Mesendoderm (in vitro differentiated cells): ENCODE measurements around the gene PCDHA1.
A peak's percentile ranks its signal among the peaks of the same experiment; 100 is the strongest.
"Not testable (repeated sequence)": the region's sequence is repeated elsewhere in the genome, so short reads cannot be mapped to it uniquely, and the experiment has no call there.

Experiments used
- DNase-seq: peaks from one replicate; pipeline ENCODE4 v3.0.0; 2013
- H2AK5ac ChIP-seq: 2 replicates; pipeline ENCODE4 v1.6.1; 2013; ENCODE audit warnings: low read length, inconsistent platforms
- H2BK120ac ChIP-seq: 2 replicates; pipeline ENCODE4 v1.6.1; 2013; ENCODE audit warnings: low read depth, mild to moderate bottlenecking, low read length, moderate library complexity, mixed read lengths
- H2BK15ac ChIP-seq: replicated peaks from 2 replicates; pipeline ENCODE4 v1.6.1; 2013; ENCODE audit warnings: low read depth, mild to moderate bottlenecking, moderate library complexity
- H2BK5ac ChIP-seq: 2 replicates; pipeline ENCODE4 v1.6.1; 2013; ENCODE audit warnings: low read length, inconsistent platforms
- H3K18ac ChIP-seq: 2 replicates; pipeline ENCODE4 v1.6.1; 2013; ENCODE audit warnings: mild to moderate bottlenecking, low read length, mixed read lengths
- H3K23ac ChIP-seq: one replicate; pipeline ENCODE4 v1.6.1; 2013; ENCODE audit warnings: low read length
- H3K27ac ChIP-seq: 2 replicates; pipeline ENCODE4 v1.5.1; 2013; ENCODE audit warnings: low read depth, mild to moderate bottlenecking, inconsistent platforms, low read length, moderate library complexity
- H3K27me3 ChIP-seq: 2 replicates; pipeline ENCODE4 v1.6.1; 2013; ENCODE audit warnings: low read length, control low read depth, mild to moderate bottlenecking, inconsistent platforms; ENCODE audit not compliant: insufficient read depth, poor library complexity
- H3K36me3 ChIP-seq: 2 replicates; pipeline ENCODE4 v1.6.1; 2013; ENCODE audit warnings: low read length, inconsistent platforms; ENCODE audit not compliant: control insufficient read depth, insufficient read depth
- H3K4ac ChIP-seq: one replicate; pipeline ENCODE4 v1.6.1; 2013; ENCODE audit warnings: low read depth, mild to moderate bottlenecking, low read length, moderate library complexity
- H3K4me1 ChIP-seq: 2 replicates; pipeline ENCODE4 v1.6.1; 2013; ENCODE audit warnings: low read depth, low read length, inconsistent platforms; ENCODE audit not compliant: control insufficient read depth
- H3K4me2 ChIP-seq: 2 replicates; pipeline ENCODE4 v1.6.1; 2013; ENCODE audit warnings: low read length
- H3K4me3 ChIP-seq: 2 replicates; pipeline ENCODE4 v1.5.1; 2013; ENCODE audit warnings: mild to moderate bottlenecking, low read length
- H3K56ac ChIP-seq: one replicate; pipeline ENCODE4 v1.6.1; 2013; ENCODE audit warnings: low read length
- H3K79me1 ChIP-seq: 2 replicates; pipeline ENCODE4 v1.6.1; 2013; ENCODE audit warnings: low read length, inconsistent platforms
- H3K79me2 ChIP-seq: 2 replicates; pipeline ENCODE4 v1.6.1; 2013; ENCODE audit warnings: mild to moderate bottlenecking, low read length; ENCODE audit not compliant: control insufficient read depth, insufficient read depth
- H3K9ac ChIP-seq: 2 replicates; pipeline ENCODE4 v1.6.1; 2013; ENCODE audit warnings: low read length, inconsistent platforms
- H4K5ac ChIP-seq: one replicate; pipeline ENCODE4 v1.6.1; 2013; ENCODE audit warnings: low read length
- H4K8ac ChIP-seq: one replicate; pipeline ENCODE4 v1.6.1; 2013; ENCODE audit warnings: low read depth, mild to moderate bottlenecking, control low read depth, low read length, moderate library complexity
- WGBS: extraction: QIAGEN DNeasy Blood & Tissue Kit; methylation state at CpG from one replicate; pipeline ENCODE4 v1.1.7; 2013; ENCODE audit warnings: low lambda C conversion rate, missing lambda C conversion rate; ENCODE audit not compliant: insufficient coverage; ENCODE audit errors: extremely low coverage; 5-methylcytosine and 5-hydroxymethylcytosine counted together

The PCDHA1 gene

GRCh38 chr5:140767444-140767843 is 18.5 kb upstream of the PCDHA1 start:
- WGBS, result no CpG with 5 or more reads among the region's 4 CpGs
- H3K36me3 ChIP-seq, result no peaks in the 10 kb centered on the region
- no peak overlapping the region for H2BK15ac ChIP-seq
- no peak overlapping the region for H2BK5ac ChIP-seq
- H3K4ac ChIP-seq, result no peak overlapping the region
- H3K56ac ChIP-seq, result no peak overlapping the region
- no peak overlapping the region for H3K9ac ChIP-seq
- H3K27me3 ChIP-seq, result no peaks in the 10 kb centered on the region
- no peak for DNase-seq
- H3K4me3 ChIP-seq, result no peak overlapping the region
- no peaks in the 10 kb centered on the region for H3K79me1 ChIP-seq
- no peak overlapping the region for H4K8ac ChIP-seq
- no peak overlapping the region for H4K5ac ChIP-seq
- H3K18ac ChIP-seq, result no peak overlapping the region
- H2BK120ac ChIP-seq, result no peak overlapping the region
- H3K27ac ChIP-seq, result no peak overlapping the region
- H3K23ac ChIP-seq, result no peak overlapping the region
- no peak overlapping the region for H2AK5ac ChIP-seq
- no peaks in the 10 kb centered on the region for H3K79me2 ChIP-seq
- H3K4me2 ChIP-seq, result no peak overlapping the region
- no peaks in the 10 kb centered on the region for H3K4me1 ChIP-seq

GRCh38 chr5:140780512-140780911 is 5.4 kb upstream of the PCDHA1 start:
- Histone ChIP-seq H3K4me2 (no peak overlapping the region), H3K9ac (no peak overlapping the region), H3K27me3 (no peaks in the 10 kb centered on the region), H3K4me3 (no peak overlapping the region), H3K23ac (no peak overlapping the region), H4K5ac (no peak overlapping the region), H3K4me1 (no peaks in the 10 kb centered on the region), H2BK15ac (no peak overlapping the region), H3K79me2 (no peaks in the 10 kb centered on the region), H3K36me3 (no peaks in the 10 kb centered on the region), H3K18ac (no peak overlapping the region), H3K27ac (no peak overlapping the region), H2BK5ac (no peak overlapping the region), H3K79me1 (no peaks in the 10 kb centered on the region), H2AK5ac (no peak overlapping the region), H3K4ac (no peak overlapping the region), H2BK120ac (no peak overlapping the region), H4K8ac (no peak overlapping the region), H3K56ac (no peak overlapping the region)
- DNase-seq, result no peak
- no CpG with 5 or more reads among the region's 1 CpG for WGBS

GRCh38 chr5:140787422-140787821 is 1.5 kb downstream of the PCDHA1 start:
- H3K36me3 ChIP-seq, H3K9ac ChIP-seq, H3K56ac ChIP-seq, H3K79me1 ChIP-seq, H3K79me2 ChIP-seq, H3K23ac ChIP-seq, H3K4me3 ChIP-seq, H2BK5ac ChIP-seq, H3K4me2 ChIP-seq, H4K5ac ChIP-seq, H3K4me1 ChIP-seq, H3K18ac ChIP-seq, H4K8ac ChIP-seq, H3K27ac ChIP-seq, H3K27me3 ChIP-seq, H2BK120ac ChIP-seq, H3K4ac ChIP-seq, H2AK5ac ChIP-seq, DNase-seq, H2BK15ac ChIP-seq: not testable (repeated sequence)
- no CpG with 5 or more reads among the region's 44 CpGs for WGBS

GRCh38 chr5:140787849-140788504 is 2.0 kb downstream of the PCDHA1 start:
- H2BK5ac ChIP-seq, H3K18ac ChIP-seq, H3K4me2 ChIP-seq, DNase-seq, H2BK120ac ChIP-seq, H3K79me2 ChIP-seq, H3K36me3 ChIP-seq, H3K27ac ChIP-seq, H3K79me1 ChIP-seq, H4K5ac ChIP-seq, H3K9ac ChIP-seq, H3K56ac ChIP-seq, H2AK5ac ChIP-seq, H4K8ac ChIP-seq, H2BK15ac ChIP-seq, H3K4me3 ChIP-seq, H3K27me3 ChIP-seq, H3K4me1 ChIP-seq, H3K4ac ChIP-seq, H3K23ac ChIP-seq: not testable (repeated sequence)
- no CpG with 5 or more reads among the region's 70 CpGs for WGBS

- Histone ChIP-seq H3K4me1 (no peaks in the 10 kb centered on the region), H2BK5ac (no peak overlapping the region), H3K56ac (no peak overlapping the region), H3K79me2 (no peaks in the 10 kb centered on the region), H3K4me2 (no peak overlapping the region), H2AK5ac (no peak overlapping the region), H3K27me3 (no peaks in the 10 kb centered on the region), H2BK120ac (no peak overlapping the region), H3K4me3 (no peak overlapping the region), H2BK15ac (no peak overlapping the region), H3K36me3 (no peaks in the 10 kb centered on the region), H3K79me1 (no peaks in the 10 kb centered on the region), H4K8ac (no peak overlapping the region), H4K5ac (no peak overlapping the region), H3K27ac (no peak overlapping the region), H3K9ac (no peak overlapping the region), H3K23ac (no peak overlapping the region), H3K18ac (no peak overlapping the region), H3K4ac (no peak overlapping the region)
- no peak for DNase-seq
- no CpG with 5 or more reads among the region's 2 CpGs for WGBS
Observed at GRCh38 chr5:140791089-140791488, 5.1 kb downstream of the PCDHA1 start.

- Histone ChIP-seq H3K27ac (no peak within 1 kb of the TSS), H2BK15ac (no peak within 1 kb of the TSS), H3K4me3 (no peak within 1 kb of the TSS), H4K8ac (no peak within 1 kb of the TSS), H2BK5ac (no peak within 1 kb of the TSS), H3K4me1 (no peaks in the 10 kb centered on the region), H3K4me2 (no peak within 1 kb of the TSS), H4K5ac (no peak within 1 kb of the TSS), H3K23ac (no peak within 1 kb of the TSS), H3K4ac (no peak within 1 kb of the TSS), H3K56ac (peak within 1 kb of the TSS; percentile 25), H3K36me3 (no peaks in the 10 kb centered on the region), H2BK120ac (no peak within 1 kb of the TSS), H3K9ac (peak within 1 kb of the TSS; percentile 21), H3K27me3 (no peaks in the 10 kb centered on the region), H3K79me1 (no peaks in the 10 kb centered on the region), H2AK5ac (no peak within 1 kb of the TSS), H3K79me2 (no peaks in the 10 kb centered on the region), H3K18ac (no peak within 1 kb of the TSS)
- WGBS, result no CpG with 5 or more reads among the region's 27 CpGs
- DNase-seq, result peak; percentile 53
Observed at GRCh38 chr5:140794595-140795258, 8.8 kb downstream of the PCDHA1 start, which contains the start of gene PCDHA2. TSS of gene PCDHA2 (plus strand) at chr5:140794852.
